GM12801 (cell line): Measurements from ENCODE around the gene ALG14.

Experiments
- CTCF ChIP-seq: IDR thresholded peaks from one replicate; pipeline ENCODE4 v1.5.1; 2011; ENCODE audit warnings: control low read depth; ENCODE audit not compliant: insufficient read length; ENCODE audit errors: extremely low read depth

ALG14 gene

DNA sequence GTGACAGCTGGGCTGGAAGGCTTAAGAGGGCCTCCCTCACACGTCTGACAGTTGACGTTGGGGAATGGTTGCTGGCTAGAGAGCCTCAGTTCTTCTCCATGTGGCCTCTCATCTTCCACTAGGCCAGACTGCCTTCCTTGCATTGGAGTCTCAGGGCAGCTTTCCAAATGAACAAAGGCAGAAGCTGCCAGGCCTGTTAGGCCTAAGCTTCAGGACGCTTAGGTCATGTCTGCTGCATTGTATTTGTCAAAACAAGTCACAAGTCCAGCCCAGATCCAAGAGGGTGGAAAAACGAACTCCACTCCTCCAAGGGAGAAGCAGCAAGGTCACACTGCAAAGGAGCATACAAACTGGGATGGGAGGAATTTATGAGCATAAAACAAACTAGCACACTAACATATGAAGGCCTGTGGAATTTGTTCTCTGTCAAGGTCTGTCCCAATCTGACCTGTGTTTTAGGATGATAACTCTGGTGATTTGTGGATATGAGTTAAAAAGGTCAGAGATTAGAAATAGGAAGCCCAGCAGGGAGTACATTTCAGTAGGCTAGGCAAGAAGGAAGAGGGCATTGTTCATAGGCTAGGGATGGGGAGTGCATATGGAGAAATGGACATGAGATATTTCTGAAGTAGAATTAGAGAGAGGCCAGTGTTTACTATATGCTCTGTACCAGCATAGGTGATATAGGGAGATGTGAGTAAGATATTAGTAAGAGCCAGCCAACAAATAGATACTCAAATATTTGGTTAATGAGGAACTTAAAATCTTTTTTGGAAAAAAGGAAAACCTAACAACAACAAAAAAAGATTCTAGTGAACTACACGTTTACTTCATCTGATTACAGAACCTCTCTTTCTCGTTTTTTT, 116.8 kb downstream of the ALG14 start:
- TF ChIP-seq CTCF: no peak

GRCh38 chr1:94954263-94955220, 118.2 kb downstream of the ALG14 start:
- no peak for TF ChIP-seq CTCF

GRCh38 chr1:94953746-94954145, 119.0 kb downstream of the ALG14 start:
- TF ChIP-seq CTCF: no peak

DNA sequence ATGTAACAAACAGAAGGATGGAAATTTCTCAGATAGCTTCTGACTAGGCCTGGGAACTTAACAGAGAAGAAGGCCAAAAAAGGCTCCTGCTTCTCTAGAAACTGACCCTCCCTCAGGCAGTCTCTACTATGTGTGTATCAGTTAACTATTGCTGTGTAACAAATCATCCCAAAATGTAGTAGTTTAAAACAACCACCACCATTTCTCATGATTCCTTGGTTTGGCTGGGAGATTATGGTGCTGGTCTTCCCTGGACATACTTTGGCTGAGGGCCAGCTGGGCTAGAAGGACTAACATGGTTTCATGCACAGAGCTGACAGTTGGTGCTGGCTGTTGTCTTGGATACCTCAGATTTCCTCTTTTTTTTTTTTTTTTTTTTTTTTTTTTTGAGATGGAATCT, 119.6 kb downstream of the ALG14 start:
- TF ChIP-seq CTCF: no peak

DNA sequence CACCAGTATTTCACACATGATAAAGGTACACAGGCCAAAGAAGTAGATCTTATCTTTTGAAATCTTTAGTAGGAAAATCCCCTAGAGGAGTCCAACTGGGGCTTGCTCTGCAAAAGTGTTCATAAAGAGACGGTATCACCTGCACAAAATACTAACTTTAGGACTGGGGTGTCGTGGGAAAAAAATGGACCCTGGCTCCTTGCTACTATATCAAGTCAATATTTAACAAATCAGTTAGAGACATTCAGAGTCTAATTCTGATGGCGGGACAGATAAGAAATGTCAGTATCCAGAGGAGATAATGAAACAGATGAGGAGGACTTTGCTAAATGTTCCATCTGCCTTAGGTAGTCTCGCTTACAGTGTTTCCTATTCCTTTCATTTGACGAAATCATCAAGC, 120.2 kb downstream of the ALG14 start:
- no peak for TF ChIP-seq CTCF

GRCh38 chr1:94951509-94952208, 121.1 kb downstream of the ALG14 start:
- no peak for TF ChIP-seq CTCF

DNA sequence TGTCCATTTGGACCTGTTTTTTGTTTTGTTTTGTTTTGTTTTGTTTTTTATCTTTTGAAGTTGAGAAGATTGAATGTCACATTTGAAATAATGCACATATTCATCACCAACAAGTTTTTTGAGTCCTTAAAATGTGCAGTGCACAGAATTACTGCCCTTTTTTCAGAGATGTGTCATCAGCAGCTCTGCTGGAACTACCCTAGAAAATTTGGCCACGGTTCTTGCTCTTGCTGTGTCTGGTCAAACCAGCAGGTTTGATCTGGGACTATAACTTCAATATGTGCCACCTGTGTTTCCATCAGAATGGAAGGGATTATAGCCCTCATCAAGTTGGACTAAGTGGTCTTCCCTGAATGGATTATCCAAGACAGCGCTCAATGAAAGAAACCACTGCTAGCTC, 121.7 kb downstream of the ALG14 start:
- TF ChIP-seq CTCF: no peak
